GM18907 (cell line): ENCODE results near the gene POLR2B.
"Not testable (repeated sequence)": the region's sequence is repeated elsewhere in the genome, so short reads cannot be mapped to it uniquely, and the experiment has no call there.

Source experiments
- ATAC-seq: cut with Tn5 transposase; IDR thresholded peaks from one replicate; pipeline ENCODE4 v1.9.1; 2021; ENCODE audit warnings: mild to moderate bottlenecking, moderate library complexity; ENCODE audit not compliant: unreplicated experiment

Gene POLR2B

GRCh38 chr4:56978750-56979303 is at the start of gene POLR2B:
POLR2B (plus strand) TSS chr4:56978896; CDS start chr4:56978986, 90 bp downstream.
- ATAC-seq: peak; percentile 59

- ATAC-seq: no peak
These were observed 48.1 kb upstream of the POLR2B start for GRCh38 chr4:56930638-56931037.

- ATAC-seq: no peak
These were observed 46.8 kb upstream of the POLR2B start for GRCh38 chr4:56931924-56932323.

GRCh38 chr4:56937262-56937661 is 41.4 kb upstream of the POLR2B start:
- no peak for ATAC-seq

- not testable (repeated sequence) for ATAC-seq
These were observed 38.9 kb upstream of the POLR2B start for GRCh38 chr4:56939826-56940225.

- ATAC-seq: no peak
These were observed 38.3 kb upstream of the POLR2B start for GRCh38 chr4:56940403-56940802.

- no peak for ATAC-seq
These were observed 37.7 kb upstream of the POLR2B start for GRCh38 chr4:56940971-56941370.

- no peak for ATAC-seq
These were observed 37.3 kb upstream of the POLR2B start for GRCh38 chr4:56941403-56941802.

GRCh38 chr4:56953680-56954520 is 24.8 kb upstream of the POLR2B start:
- no peak for ATAC-seq

GRCh38 chr4:56958111-56958517 is 20.6 kb upstream of the POLR2B start:
- no peak for ATAC-seq

- ATAC-seq: no peak
These were observed 19.6 kb upstream of the POLR2B start for GRCh38 chr4:56959100-56959499.

GRCh38 chr4:56961107-56961500 is 17.6 kb upstream of the POLR2B start:
- no peak for ATAC-seq

- no peak for ATAC-seq
These were observed 7.3 kb upstream of the POLR2B start for GRCh38 chr4:56971383-56971782.

GRCh38 chr4:56972389-56972788 is 6.3 kb upstream of the POLR2B start:
- no peak for ATAC-seq

- no peak for ATAC-seq
These were observed 5.9 kb upstream of the POLR2B start for GRCh38 chr4:56972809-56973208.

GRCh38 chr4:56973336-56973735 is 5.4 kb upstream of the POLR2B start:
- no peak for ATAC-seq

- peak; percentile 1 for ATAC-seq
These were observed 2.3 kb upstream of the POLR2B start for GRCh38 chr4:56976283-56976836.

- peak; percentile 34 for ATAC-seq
These were observed 1.8 kb upstream of the POLR2B start for GRCh38 chr4:56976837-56977320.

GRCh38 chr4:56977321-56978012 is 1.2 kb upstream of the POLR2B start, which contains the start of gene NOA1:
NOA1 (minus strand) TSS chr4:56977606; CDS start chr4:56977585, 21 bp downstream.
- peak; percentile 88 for ATAC-seq

- no peak for ATAC-seq
These were observed 851 bp downstream of the POLR2B start for GRCh38 chr4:56979421-56980072.

GRCh38 chr4:56981795-56982201 is 3.1 kb downstream of the POLR2B start:
- no peak for ATAC-seq
